HG03558 (cell line): ENCODE results near the gene TET1.
"Not testable (repeated sequence)": the region's sequence is repeated elsewhere in the genome, so short reads cannot be mapped to it uniquely, and the experiment has no call there.

ENCODE experiments used
- ATAC-seq: cut with Tn5 transposase; IDR thresholded peaks from one replicate; pipeline ENCODE4 v1.9.1; 2021; ENCODE audit warnings: moderate number of reproducible peaks; ENCODE audit not compliant: unreplicated experiment; ENCODE audit errors: extremely low read depth

The TET1 gene

GRCh38 chr10:68560186-68560942, at the start of gene TET1:
Gene TET1, plus strand, starts transcription at chr10:68560337. Its CDS starts 12,002 bp downstream, at chr10:68572339.
- ATAC-seq: no peak

GRCh38 chr10:68516216-68516615, 43.9 kb upstream of the TET1 start:
- ATAC-seq: not testable (repeated sequence)

GRCh38 chr10:68516766-68517165, 43.4 kb upstream of the TET1 start:
- no peak for ATAC-seq

- no peak for ATAC-seq
Measured at GRCh38 chr10:68517188-68517587, 42.9 kb upstream of the TET1 start.

- not testable (repeated sequence) for ATAC-seq
Measured at GRCh38 chr10:68518609-68519008, 41.5 kb upstream of the TET1 start.

GRCh38 chr10:68525490-68526038, 34.6 kb upstream of the TET1 start:
- ATAC-seq: not testable (repeated sequence)

GRCh38 chr10:68526634-68527307, 33.4 kb upstream of the TET1 start:
- no peak for ATAC-seq

GRCh38 chr10:68536973-68537372, 23.2 kb upstream of the TET1 start:
- ATAC-seq: no peak

GRCh38 chr10:68537796-68538195, 22.3 kb upstream of the TET1 start:
- ATAC-seq: no peak

- no peak for ATAC-seq
Measured at GRCh38 chr10:68543004-68543918, 16.9 kb upstream of the TET1 start.

- no peak for ATAC-seq
Measured at GRCh38 chr10:68550747-68551411, 9.3 kb upstream of the TET1 start.

- no peak for ATAC-seq
Measured at GRCh38 chr10:68553138-68553537, 7.0 kb upstream of the TET1 start.

GRCh38 chr10:68553599-68553998, 6.5 kb upstream of the TET1 start:
- ATAC-seq: no peak

GRCh38 chr10:68558478-68558877, 1.7 kb upstream of the TET1 start:
- no peak for ATAC-seq

GRCh38 chr10:68559251-68559650, 886 bp upstream of the TET1 start:
- ATAC-seq: no peak

GRCh38 chr10:68559841-68560185, 324 bp upstream of the TET1 start:
- no peak for ATAC-seq

- no peak for ATAC-seq
Measured at GRCh38 chr10:68560943-68561864, 1.1 kb downstream of the TET1 start.

- no peak for ATAC-seq
Measured at GRCh38 chr10:68561865-68562649, 1.9 kb downstream of the TET1 start.
